ENCODE results near the gene PATJ. TPM values are rescaled to one million over a fixed set of nuclear protein-coding genes. Genes with fewer than 3 reads are reported as not detected.
"Not testable (repeated sequence)": the region's sequence is repeated elsewhere in the genome, so short reads cannot be mapped to it uniquely, and the experiment has no call there.

Gene PATJ
- total RNA-seq, 1 donor from 2014 or later: 2.0 TPM

DNA sequence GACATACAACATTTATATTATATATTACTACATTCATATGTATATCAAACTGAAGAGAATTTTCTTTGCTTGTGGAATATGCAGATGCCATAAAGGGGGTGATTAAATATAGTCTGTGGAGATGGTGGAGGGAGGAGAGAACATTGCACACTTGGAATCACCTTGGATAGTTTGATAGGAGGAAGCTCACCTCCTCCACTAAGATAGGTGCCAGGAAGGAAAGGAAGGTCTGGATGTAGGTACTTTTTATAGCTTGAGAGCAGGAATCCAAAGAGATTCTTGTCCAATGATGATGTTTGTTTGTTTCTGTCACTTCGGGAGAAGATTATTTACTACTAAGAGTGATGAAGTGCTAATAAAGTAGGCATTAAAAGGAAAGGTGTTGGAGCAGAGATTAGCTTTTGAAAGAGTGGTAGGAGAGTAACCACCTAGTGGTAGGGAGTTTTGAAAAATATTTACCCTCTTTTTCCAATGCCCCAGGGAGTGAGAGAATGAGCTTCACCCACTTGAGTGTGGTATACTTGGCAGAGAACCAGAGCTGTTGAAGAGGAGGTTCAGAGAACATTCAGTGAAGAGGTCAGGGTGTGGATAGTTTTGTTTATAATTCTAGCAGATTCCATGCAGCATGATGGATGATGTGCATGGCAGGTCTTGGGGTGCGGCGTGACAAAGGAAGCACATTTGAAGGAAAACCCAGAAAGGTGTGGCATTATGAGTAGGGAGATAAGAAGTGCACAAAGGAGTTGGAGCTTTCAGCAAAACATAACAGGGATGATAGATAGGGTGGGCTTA is 145.0 kb downstream of the PATJ start:
- no peaks in the 10 kb centered on the region for H3K9me3 Mint-ChIP-seq (ENCODE audit: unreplicated experiment)
- H3K36me3 Mint-ChIP-seq (ENCODE audit: unreplicated experiment): peaks cover 6% of the 10 kb centered on the region
- no peak overlapping the region for H3K4me3 Mint-ChIP-seq (ENCODE audit: unreplicated experiment)
- H3K27ac Mint-ChIP-seq (ENCODE audit: unreplicated experiment): no peak overlapping the region
- TF ChIP-seq, protein P1, sequence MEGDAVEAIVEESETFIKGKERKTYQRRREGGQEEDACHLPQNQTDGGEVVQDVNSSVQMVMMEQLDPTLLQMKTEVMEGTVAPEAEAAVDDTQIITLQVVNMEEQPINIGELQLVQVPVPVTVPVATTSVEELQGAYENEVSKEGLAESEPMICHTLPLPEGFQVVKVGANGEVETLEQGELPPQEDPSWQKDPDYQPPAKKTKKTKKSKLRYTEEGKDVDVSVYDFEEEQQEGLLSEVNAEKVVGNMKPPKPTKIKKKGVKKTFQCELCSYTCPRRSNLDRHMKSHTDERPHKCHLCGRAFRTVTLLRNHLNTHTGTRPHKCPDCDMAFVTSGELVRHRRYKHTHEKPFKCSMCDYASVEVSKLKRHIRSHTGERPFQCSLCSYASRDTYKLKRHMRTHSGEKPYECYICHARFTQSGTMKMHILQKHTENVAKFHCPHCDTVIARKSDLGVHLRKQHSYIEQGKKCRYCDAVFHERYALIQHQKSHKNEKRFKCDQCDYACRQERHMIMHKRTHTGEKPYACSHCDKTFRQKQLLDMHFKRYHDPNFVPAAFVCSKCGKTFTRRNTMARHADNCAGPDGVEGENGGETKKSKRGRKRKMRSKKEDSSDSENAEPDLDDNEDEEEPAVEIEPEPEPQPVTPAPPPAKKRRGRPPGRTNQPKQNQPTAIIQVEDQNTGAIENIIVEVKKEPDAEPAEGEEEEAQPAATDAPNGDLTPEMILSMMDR (IDR thresholded peaks at IDR 0.05; ENCODE audit: partially characterized antibody, unreplicated experiment): no peak
- no peaks in the 10 kb centered on the region for H3K4me1 Mint-ChIP-seq (ENCODE audit: low read depth, unreplicated experiment)
- no peak for DNase-seq
- no peaks in the 10 kb centered on the region for H3K27me3 Mint-ChIP-seq (ENCODE audit: unreplicated experiment)

DNA sequence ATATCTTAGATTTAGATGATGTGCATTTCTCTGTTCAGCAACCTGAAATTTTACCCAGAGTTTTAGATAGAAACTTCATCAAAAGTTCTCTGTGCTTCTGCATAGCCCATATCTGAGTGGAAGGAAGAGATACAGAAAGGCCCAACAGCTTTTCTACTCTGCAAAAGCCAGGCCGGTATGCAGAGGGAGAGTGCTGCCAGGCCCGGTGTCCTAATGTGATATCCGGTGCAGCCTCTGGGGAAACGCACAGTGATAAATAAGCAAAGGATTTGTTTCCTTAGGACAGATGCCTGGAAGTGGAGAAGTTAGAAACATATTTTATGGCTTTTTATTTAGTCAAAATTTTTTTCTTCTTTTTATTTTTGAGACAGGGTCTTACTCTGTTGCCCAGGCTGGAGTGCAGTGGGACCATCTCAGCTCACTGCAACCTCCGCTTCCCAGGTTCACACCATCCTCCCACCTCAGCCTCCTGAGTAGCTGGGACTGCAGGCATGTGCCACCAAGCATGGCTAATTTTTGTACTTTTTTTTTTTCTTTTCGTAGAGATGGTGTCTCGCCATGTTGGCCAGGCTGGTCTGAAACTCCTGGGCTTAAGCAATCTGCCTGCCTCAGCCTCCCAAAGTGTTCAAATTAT is 145.8 kb downstream of the PATJ start:
- Mint-ChIP-seq H3K4me1 (ENCODE audit: low read depth, unreplicated experiment) (no peaks in the 10 kb centered on the region), H3K4me3 (ENCODE audit: unreplicated experiment) (no peak overlapping the region), H3K36me3 (ENCODE audit: unreplicated experiment) (peaks cover 6% of the 10 kb centered on the region), H3K9me3 (ENCODE audit: unreplicated experiment) (no peaks in the 10 kb centered on the region), H3K27me3 (ENCODE audit: unreplicated experiment) (no peaks in the 10 kb centered on the region), H3K27ac (ENCODE audit: unreplicated experiment) (no peak overlapping the region)
- DNase-seq: no peak
- TF ChIP-seq, protein P1 (IDR thresholded peaks at IDR 0.05; ENCODE audit: partially characterized antibody, unreplicated experiment): no peak

DNA sequence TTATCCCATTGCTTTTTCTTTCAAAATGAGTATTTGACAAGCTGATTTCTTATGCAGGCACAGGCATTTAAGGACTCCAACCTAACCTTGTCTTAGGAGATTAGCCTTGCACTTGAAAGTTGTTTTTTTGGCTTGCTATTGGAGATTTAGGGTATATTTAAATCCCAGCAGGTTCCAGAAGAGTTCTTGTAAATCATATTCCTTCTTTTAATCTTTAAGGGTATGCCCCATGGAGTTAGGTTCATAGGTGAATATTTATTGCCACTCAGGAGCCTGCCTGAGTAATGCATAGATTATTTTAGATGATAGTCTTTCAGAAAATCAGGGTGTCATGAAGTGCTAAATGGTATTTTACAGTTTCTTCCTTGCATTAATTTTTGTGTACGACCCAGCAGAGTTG is 146.5 kb downstream of the PATJ start:
- TF ChIP-seq, protein P1 (IDR thresholded peaks at IDR 0.05; ENCODE audit: partially characterized antibody, unreplicated experiment): no peak
- Mint-ChIP-seq H3K9me3 (ENCODE audit: unreplicated experiment) (no peaks in the 10 kb centered on the region), H3K4me1 (ENCODE audit: low read depth, unreplicated experiment) (no peaks in the 10 kb centered on the region), H3K36me3 (ENCODE audit: unreplicated experiment) (peaks cover 6% of the 10 kb centered on the region), H3K27me3 (ENCODE audit: unreplicated experiment) (no peaks in the 10 kb centered on the region), H3K4me3 (ENCODE audit: unreplicated experiment) (no peak overlapping the region), H3K27ac (ENCODE audit: unreplicated experiment) (no peak overlapping the region)
- no peak for DNase-seq

DNA sequence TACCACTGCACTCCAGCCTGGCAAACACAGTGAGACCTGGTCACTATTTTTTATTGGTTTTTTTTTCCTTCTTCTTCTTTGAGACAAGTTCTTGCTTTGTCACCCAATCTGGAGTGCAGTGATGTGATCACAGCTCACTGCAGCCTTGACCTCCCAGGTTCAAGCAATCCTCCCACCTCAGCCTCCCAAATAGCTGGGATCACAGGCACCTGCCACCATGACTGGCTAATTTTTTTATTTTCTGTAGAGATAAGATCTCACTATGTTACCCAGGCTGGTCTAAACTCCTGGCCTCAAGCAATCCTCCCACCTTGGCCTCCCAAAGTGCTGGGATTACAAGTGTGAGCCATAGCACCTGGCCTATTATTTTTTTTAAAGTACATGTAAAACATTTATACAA is 148.2 kb downstream of the PATJ start:
- H3K27ac Mint-ChIP-seq (ENCODE audit: unreplicated experiment); H3K9me3 Mint-ChIP-seq (ENCODE audit: unreplicated experiment); H3K4me1 Mint-ChIP-seq (ENCODE audit: low read depth, unreplicated experiment); H3K4me3 Mint-ChIP-seq (ENCODE audit: unreplicated experiment); H3K27me3 Mint-ChIP-seq (ENCODE audit: unreplicated experiment); H3K36me3 Mint-ChIP-seq (ENCODE audit: unreplicated experiment); DNase-seq: not testable (repeated sequence)

DNA sequence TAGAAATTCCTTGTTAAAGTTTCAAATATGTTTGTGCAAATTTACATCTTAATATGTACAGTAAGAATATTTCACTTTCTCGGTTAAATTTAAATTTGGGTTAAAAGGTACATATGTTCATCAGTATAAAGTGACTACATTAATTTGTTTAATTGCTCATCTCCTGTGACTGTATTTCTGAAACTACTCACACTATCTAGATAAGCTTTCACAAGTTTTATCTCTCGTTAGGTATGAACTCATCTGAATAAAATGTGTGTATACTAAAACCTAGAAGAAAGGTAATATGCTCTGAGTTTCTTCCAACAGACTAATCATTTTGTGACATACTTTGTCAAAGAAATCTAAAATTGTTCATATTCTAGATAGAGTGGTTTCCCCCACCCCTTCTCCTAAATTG is 150.7 kb downstream of the PATJ start:
- Mint-ChIP-seq H3K27ac (ENCODE audit: unreplicated experiment) (no peak overlapping the region), H3K36me3 (ENCODE audit: unreplicated experiment) (peaks cover 6% of the 10 kb centered on the region), H3K27me3 (ENCODE audit: unreplicated experiment) (no peaks in the 10 kb centered on the region), H3K4me1 (ENCODE audit: low read depth, unreplicated experiment) (no peaks in the 10 kb centered on the region), H3K4me3 (ENCODE audit: unreplicated experiment) (no peak overlapping the region), H3K9me3 (ENCODE audit: unreplicated experiment) (no peaks in the 10 kb centered on the region)
- no peak for DNase-seq
- TF ChIP-seq, protein P1 (IDR thresholded peaks at IDR 0.05; ENCODE audit: partially characterized antibody, unreplicated experiment): no peak

DNA sequence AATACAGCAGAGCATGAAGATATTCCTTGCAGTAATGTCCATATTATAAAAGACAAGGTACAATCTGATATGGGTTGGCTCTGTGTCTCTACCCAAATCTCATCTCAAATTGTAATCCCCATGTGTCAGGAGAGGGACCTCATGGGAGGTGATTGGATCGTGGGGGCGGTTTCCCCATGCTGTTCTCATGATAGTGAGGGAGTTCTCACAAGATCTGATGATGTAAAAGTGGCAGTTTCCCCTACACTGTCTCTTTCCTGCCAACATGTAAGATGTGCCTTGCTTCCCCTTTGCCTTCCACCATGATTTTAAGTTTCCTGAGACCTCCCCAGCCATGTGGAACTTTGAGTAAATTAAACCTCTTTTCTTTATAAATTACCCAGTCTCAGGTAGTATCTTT is 152.0 kb downstream of the PATJ start:
- H3K4me1 Mint-ChIP-seq (ENCODE audit: low read depth, unreplicated experiment); H3K9me3 Mint-ChIP-seq (ENCODE audit: unreplicated experiment); H3K27ac Mint-ChIP-seq (ENCODE audit: unreplicated experiment); H3K36me3 Mint-ChIP-seq (ENCODE audit: unreplicated experiment); H3K4me3 Mint-ChIP-seq (ENCODE audit: unreplicated experiment); H3K27me3 Mint-ChIP-seq (ENCODE audit: unreplicated experiment); DNase-seq: not testable (repeated sequence)
